CD4-positive, alpha-beta T cell treated with Interleukin-15 for 4 hours (primary cell): ENCODE measurements around the gene ANKRD42.
A peak's percentile ranks its signal among the peaks of the same experiment; 100 is the strongest.
"Not testable (repeated sequence)": the region's sequence is repeated elsewhere in the genome, so short reads cannot be mapped to it uniquely, and the experiment has no call there.

Experiments used
- DNase-seq: peaks from one replicate; pipeline ENCODE4 v3.0.0-alpha.2; 2020; ENCODE audit warnings: low spot score

Gene ANKRD42

GRCh38 chr11:83241291-83241946 is 47.9 kb downstream of the ANKRD42 start:
- peak; percentile 21 for DNase-seq

GRCh38 chr11:83249445-83249844 is 55.9 kb downstream of the ANKRD42 start:
- DNase-seq: no peak

- peak; percentile 41 for DNase-seq
Observed at GRCh38 chr11:83249972-83250593, 56.6 kb downstream of the ANKRD42 start.

- no peak for DNase-seq
Observed at GRCh38 chr11:83252266-83252665, 58.8 kb downstream of the ANKRD42 start.

- DNase-seq: no peak
Observed at GRCh38 chr11:83252941-83253340, 59.4 kb downstream of the ANKRD42 start.

GRCh38 chr11:83255366-83255765 is 61.9 kb downstream of the ANKRD42 start:
- DNase-seq: no peak

GRCh38 chr11:83256602-83257340 is 63.3 kb downstream of the ANKRD42 start:
- no peak for DNase-seq

- DNase-seq: no peak
Observed at GRCh38 chr11:83257761-83258168, 64.3 kb downstream of the ANKRD42 start.

GRCh38 chr11:83259559-83259958 is 66.0 kb downstream of the ANKRD42 start:
- DNase-seq: no peak

GRCh38 chr11:83265331-83265730 is 71.8 kb downstream of the ANKRD42 start:
- no peak for DNase-seq

- DNase-seq: not testable (repeated sequence)
Observed at GRCh38 chr11:83269080-83269479, 75.6 kb downstream of the ANKRD42 start.

GRCh38 chr11:83271734-83272133 is 78.2 kb downstream of the ANKRD42 start:
- not testable (repeated sequence) for DNase-seq

- DNase-seq: no peak
Observed at GRCh38 chr11:83272627-83273026, 79.1 kb downstream of the ANKRD42 start.

- no peak for DNase-seq
Observed at GRCh38 chr11:83275888-83276641, 82.6 kb downstream of the ANKRD42 start.

GRCh38 chr11:83278351-83278750 is 84.8 kb downstream of the ANKRD42 start:
- DNase-seq: no peak

- no peak for DNase-seq
Observed at GRCh38 chr11:83280256-83280655, 86.7 kb downstream of the ANKRD42 start.

GRCh38 chr11:83282084-83282716 is 88.7 kb downstream of the ANKRD42 start:
- DNase-seq: no peak

GRCh38 chr11:83284501-83285150 is 91.1 kb downstream of the ANKRD42 start:
- DNase-seq: no peak

GRCh38 chr11:83285151-83285770 is 91.7 kb downstream of the ANKRD42 start:
- no peak for DNase-seq

- DNase-seq: peak; percentile 95
Observed at GRCh38 chr11:83285771-83286528, 92.4 kb downstream of the ANKRD42 start, which contains the start of gene CCDC90B. CCDC90B (minus strand) TSS chr11:83286367; CDS start chr11:83285972, 395 bp downstream.
